ENCODE measurements around the gene CRHR1. TPM values are rescaled to one million over a fixed set of nuclear protein-coding genes. Genes with fewer than 3 reads are reported as not detected.

The CRHR1 gene
- total and polyA plus RNA-seq, 7 donors, result 0.33 TPM; not detected in 6

GRCh38 chr17:45750779-45751440, 33.2 kb upstream of the CRHR1 start:
- Histone ChIP-seq H3K4me1 (no peaks in the 10 kb centered on the region), H3K27ac (no peak overlapping the region), H3K27me3 (peaks cover 4 to 52% (median 12%) of the 10 kb centered on the region in 3 donors), H3K9me3 (no peaks in the 10 kb centered on the region), H3K4me3 (no peak overlapping the region), H3K36me3 (no peaks in the 10 kb centered on the region)
- intact Hi-C loops (cut with DNase I), result no loop called here
- 84 to 88% methylated on average over 15 of the region's 15 CpGs for WGBS, 2 donors
- no peak for TF ChIP-seq CTCF (IDR thresholded peaks at IDR 0.05)
- no peak for TF ChIP-seq POLR2AphosphoS5 (IDR thresholded peaks at IDR 0.05)
- TF ChIP-seq EP300 (IDR thresholded peaks at IDR 0.05), result no peak
- no peak for TF ChIP-seq POLR2A (IDR thresholded peaks at IDR 0.05)
- no peak for DNase-seq

- intact Hi-C loops (cut with DNase I), result no loop called here
- Histone ChIP-seq H3K4me3 (no peak overlapping the region), H3K27ac (no peak overlapping the region), H3K36me3 (no peaks in the 10 kb centered on the region), H3K4me1 (no peaks in the 10 kb centered on the region), H3K27me3 (peaks cover 4 to 52% (median 17%) of the 10 kb centered on the region in 3 donors), H3K9me3 (no peaks in the 10 kb centered on the region)
- DNase-seq, result peak; percentile 25
- 63 to 78% methylated on average over 10 of the region's 10 CpGs for WGBS, 2 donors
- TF ChIP-seq POLR2A (IDR thresholded peaks at IDR 0.05) (no peak), CTCF (IDR thresholded peaks at IDR 0.05) (no peak), POLR2AphosphoS5 (IDR thresholded peaks at IDR 0.05) (no peak), EP300 (IDR thresholded peaks at IDR 0.05) (no peak)
Observed at GRCh38 chr17:45751466-45751865, 32.7 kb upstream of the CRHR1 start.

GRCh38 chr17:45752246-45752645, 31.9 kb upstream of the CRHR1 start:
- WGBS, 2 donors, result 72 to 82% methylated on average over 9 of the region's 9 CpGs
- peak; percentile 25 for DNase-seq
- Histone ChIP-seq H3K27ac (no peak overlapping the region), H3K9me3 (no peaks in the 10 kb centered on the region), H3K4me1 (no peaks in the 10 kb centered on the region), H3K36me3 (no peaks in the 10 kb centered on the region), H3K27me3 (peaks cover 4 to 54% (median 18%) of the 10 kb centered on the region in 3 donors), H3K4me3 (no peak overlapping the region)
- intact Hi-C loops (cut with DNase I), result no loop called here
- no peak for TF ChIP-seq EP300 (IDR thresholded peaks at IDR 0.05)
- TF ChIP-seq CTCF (IDR thresholded peaks at IDR 0.05), result no peak
- TF ChIP-seq POLR2A (IDR thresholded peaks at IDR 0.05), result no peak
- TF ChIP-seq POLR2AphosphoS5 (IDR thresholded peaks at IDR 0.05), result no peak

- intact Hi-C loops (cut with DNase I), result no loop called here
- 57 to 58% methylated on average over 7 of the region's 7 CpGs for WGBS, 2 donors
Observed at GRCh38 chr17:45753645-45754225, 30.4 kb upstream of the CRHR1 start.

More at GRCh38 chr17:45753645-45754225, 30.4 kb upstream of the CRHR1 start:
- Histone ChIP-seq H3K9me3 (no peaks in the 10 kb centered on the region), H3K4me3 (no peak overlapping the region), H3K4me1 (no peaks in the 10 kb centered on the region), H3K36me3 (no peaks in the 10 kb centered on the region), H3K27me3 (peaks cover 4 to 54% (median 18%) of the 10 kb centered on the region in 3 donors), H3K27ac (no peak overlapping the region)
- peak; percentile 38 for DNase-seq
- no peak for TF ChIP-seq POLR2A (IDR thresholded peaks at IDR 0.05)
- no peak for TF ChIP-seq EP300 (IDR thresholded peaks at IDR 0.05)
- TF ChIP-seq POLR2AphosphoS5 (IDR thresholded peaks at IDR 0.05), result no peak
- no peak for TF ChIP-seq CTCF (IDR thresholded peaks at IDR 0.05)
